DOHH2 (cell line): ENCODE results near the gene SAFB.

ENCODE experiments used
- H3F3A ChIP-seq: fragments of 200-600 bp; sonication (generic), shearing (Covaris generic); 2 replicates; pipeline ENCODE4 v1.6.0; 2016; ENCODE audit warnings: antibody characterized with exemption, mild to moderate bottlenecking; ENCODE audit not compliant: control insufficient read depth, insufficient read depth
- H3K27ac ChIP-seq: fragments of 200-600 bp; sonication (generic); 2 replicates; pipeline ENCODE4 v1.5.1; 2014; ENCODE audit warnings: low read depth, mild to moderate bottlenecking, low read length, moderate library complexity
- H3K27me3 ChIP-seq: fragments of 200-600 bp; sonication (generic); 2 replicates; pipeline ENCODE4 v1.6.1; 2014; ENCODE audit warnings: mild to moderate bottlenecking, low read length, mixed read lengths; ENCODE audit not compliant: control insufficient read depth
- H3K36me3 ChIP-seq: fragments of 200-600 bp; sonication (generic); 2 replicates; pipeline ENCODE4 v1.6.1; 2014; ENCODE audit warnings: mild to moderate bottlenecking, low read length, moderate library complexity, mixed read lengths; ENCODE audit not compliant: control insufficient read depth
- H3K4me1 ChIP-seq: fragments of 200-600 bp; sonication (generic); 2 replicates; pipeline ENCODE4 v1.6.1; 2014; ENCODE audit warnings: mild to moderate bottlenecking, low read length, mixed read lengths; ENCODE audit not compliant: control insufficient read depth
- H3K4me2 ChIP-seq: fragments of 200-600 bp; sonication (generic); 2 replicates; pipeline ENCODE4 v1.6.0; 2014; ENCODE audit warnings: mild to moderate bottlenecking, low read length, moderate library complexity
- H3K4me3 ChIP-seq: fragments of 200-600 bp; sonication (generic); 2 replicates; pipeline ENCODE4 v1.5.1; 2014; ENCODE audit warnings: mild to moderate bottlenecking, low read length, mixed read lengths
- H3K79me2 ChIP-seq: fragments of 200-600 bp; sonication (generic); 2 replicates; pipeline ENCODE4 v1.6.1; 2014; ENCODE audit warnings: mild to moderate bottlenecking, low read length, mixed read lengths; ENCODE audit not compliant: control insufficient read depth
- H3K9me2 ChIP-seq: fragments of 200-600 bp; sonication (generic); replicated peaks from 2 replicates; pipeline ENCODE4 v1.6.1; 2014; ENCODE audit warnings: mild to moderate bottlenecking, low read length, mixed read lengths; ENCODE audit not compliant: control insufficient read depth
- H3K9me3 ChIP-seq: fragments of 200-600 bp; sonication (generic); 2 replicates; pipeline ENCODE4 v1.6.1; 2014; ENCODE audit warnings: antibody characterized with exemption, low read length, mixed read lengths; ENCODE audit not compliant: control insufficient read depth, insufficient read depth
- H4K20me1 ChIP-seq: fragments of 200-600 bp; sonication (generic); 2 replicates; pipeline ENCODE4 v1.6.0; 2014; ENCODE audit warnings: low read depth, mild to moderate bottlenecking, antibody characterized with exemption, low read length, moderate library complexity; ENCODE audit not compliant: control insufficient read depth, insufficient read depth
- EZH2phosphoT487 ChIP-seq: fragments of 200-600 bp; sonication (generic); IDR thresholded peaks from 2 replicates; pipeline ENCODE4 v1.6.1; 2017; ENCODE audit warnings: borderline replicate concordance, mild to moderate bottlenecking, antibody characterized with exemption, low read length, moderate library complexity, mixed read lengths
- TF ChIP-seq, protein P1 (sequence below): fragments of 200-600 bp; sonication (generic); IDR thresholded peaks from one replicate; pipeline ENCODE4 v1.5.1; 2014; ENCODE audit warnings: antibody characterized with exemption, mild to moderate bottlenecking, low read depth, low read length; ENCODE audit not compliant: poor library complexity, severe bottlenecking

Gene SAFB

DNA sequence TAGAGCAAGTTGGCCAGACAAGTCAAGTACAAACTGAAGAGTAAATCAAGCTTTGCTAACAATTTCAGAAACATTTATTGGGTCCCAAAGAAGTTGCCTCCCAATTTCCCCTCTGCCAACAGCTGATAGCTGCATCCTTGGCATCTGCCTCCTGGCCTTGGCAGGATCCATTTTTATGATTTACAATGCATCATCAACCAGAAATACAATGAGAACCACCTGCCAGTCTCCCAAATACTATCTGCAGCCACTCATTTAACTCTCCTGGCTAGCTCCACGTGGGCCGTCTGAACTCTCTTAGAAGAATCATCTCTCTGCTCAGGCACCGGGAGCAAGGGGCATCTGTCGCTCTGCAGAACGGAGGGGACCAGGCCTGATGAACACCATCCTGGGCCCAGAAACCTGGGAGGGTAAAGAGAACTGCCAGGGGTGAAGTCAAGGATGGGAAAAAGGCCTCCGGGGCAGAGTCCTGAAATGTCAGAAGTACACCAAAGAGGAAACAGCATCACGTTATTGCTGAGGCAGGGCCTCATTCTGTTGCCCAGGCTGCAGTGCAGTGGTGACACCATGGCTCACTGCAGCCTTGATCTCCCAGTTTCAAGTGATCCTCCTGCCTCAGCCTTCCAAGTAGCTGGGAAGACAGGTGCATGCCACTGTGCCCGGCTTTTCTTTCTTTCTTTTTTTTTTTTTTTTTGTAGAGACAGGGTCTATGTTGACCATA, 94.5 kb downstream of the SAFB start:
- Histone ChIP-seq H3K27ac (no peak overlapping the region), H3K36me3 (peaks cover 63% of the 10 kb centered on the region), H3K9me2 (no peaks in the 10 kb centered on the region), H3K27me3 (no peaks in the 10 kb centered on the region), H3K9me3 (no peaks in the 10 kb centered on the region), H3K4me1 (peaks cover 24% of the 10 kb centered on the region), H4K20me1 (peaks cover 9% of the 10 kb centered on the region; the same call in 1 of the 2 replicates), H3K4me3 (peak overlapping the region; percentile 73), H3K4me2 (peak overlapping the region; percentile 69), H3K79me2 (peaks cover 67% of the 10 kb centered on the region), H3F3A (no peaks in the 10 kb centered on the region)
- TF ChIP-seq, protein P1, sequence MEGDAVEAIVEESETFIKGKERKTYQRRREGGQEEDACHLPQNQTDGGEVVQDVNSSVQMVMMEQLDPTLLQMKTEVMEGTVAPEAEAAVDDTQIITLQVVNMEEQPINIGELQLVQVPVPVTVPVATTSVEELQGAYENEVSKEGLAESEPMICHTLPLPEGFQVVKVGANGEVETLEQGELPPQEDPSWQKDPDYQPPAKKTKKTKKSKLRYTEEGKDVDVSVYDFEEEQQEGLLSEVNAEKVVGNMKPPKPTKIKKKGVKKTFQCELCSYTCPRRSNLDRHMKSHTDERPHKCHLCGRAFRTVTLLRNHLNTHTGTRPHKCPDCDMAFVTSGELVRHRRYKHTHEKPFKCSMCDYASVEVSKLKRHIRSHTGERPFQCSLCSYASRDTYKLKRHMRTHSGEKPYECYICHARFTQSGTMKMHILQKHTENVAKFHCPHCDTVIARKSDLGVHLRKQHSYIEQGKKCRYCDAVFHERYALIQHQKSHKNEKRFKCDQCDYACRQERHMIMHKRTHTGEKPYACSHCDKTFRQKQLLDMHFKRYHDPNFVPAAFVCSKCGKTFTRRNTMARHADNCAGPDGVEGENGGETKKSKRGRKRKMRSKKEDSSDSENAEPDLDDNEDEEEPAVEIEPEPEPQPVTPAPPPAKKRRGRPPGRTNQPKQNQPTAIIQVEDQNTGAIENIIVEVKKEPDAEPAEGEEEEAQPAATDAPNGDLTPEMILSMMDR, result no peak
- no peak for TF ChIP-seq EZH2phosphoT487
